Spleen (tissue), 7 donors: ENCODE measurements around the gene PLEKHA1.

Experiments
- POLR2A ChIP-seq, 3 donors: fragments of 450-650 bp; IDR thresholded peaks; one replicate each; pipeline ENCODE4 v1.5.1; 2017; ENCODE audit warnings: antibody characterized with exemption in 3 of 3, mild to moderate bottlenecking in 1 of 3
- POLR2AphosphoS5 ChIP-seq, 3 donors: sonication (generic); formaldehyde crosslinking; IDR thresholded peaks; one replicate each; pipeline ENCODE4 v1.5.1; 2017; ENCODE audit warnings: antibody characterized with exemption in 3 of 3
- TF ChIP-seq, protein P1 (sequence below), 11 experiments: fragments of 200-600 bp in 7 of 11; fragments of 450-650 bp in 4 of 11; sonication (generic) in 4 of 11; IDR thresholded peaks in 8 of 11; conservative IDR thresholded peaks in 3 of 11; 1 replicate in 7 of 11; 2 replicates in 4 of 11; pipeline versions ENCODE4 v1.4.0 to v1.8.0; 2016 to 2021; ENCODE audit warnings: antibody characterized with exemption in 11 of 11, inconsistent platforms in 4 of 11, mild to moderate bottlenecking in 1 of 11
- donor health status: DM: no; HTN: no; CAD: no; lungs with moderate emphysema.
- donor health status: DM: no; HTN: no; CAD: no.
- donor health status: DM: no; HTN: no; CAD: no.

DNA sequence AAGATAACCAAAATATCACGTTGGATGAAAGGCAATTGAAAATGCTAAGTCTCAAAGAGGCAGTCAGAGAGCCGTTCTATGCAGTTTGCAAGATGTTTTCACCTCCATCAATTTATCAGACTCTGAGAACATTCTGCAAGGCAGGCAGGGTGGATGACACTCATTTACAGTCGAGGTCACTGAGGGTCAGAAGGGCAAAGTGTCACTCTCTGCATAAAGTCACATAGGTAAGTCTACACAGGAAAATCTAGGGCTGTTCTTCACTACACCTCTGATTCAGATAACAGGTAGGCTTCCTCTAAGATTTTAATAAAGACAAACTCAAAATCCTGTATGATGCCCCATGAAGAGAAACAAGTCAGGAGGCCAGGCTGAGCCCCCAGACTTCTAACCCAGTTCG, 1.4 kb upstream of the PLEKHA1 start:
- TF ChIP-seq POLR2A (IDR thresholded peaks at IDR 0.05), result no peak
- TF ChIP-seq, protein P1, sequence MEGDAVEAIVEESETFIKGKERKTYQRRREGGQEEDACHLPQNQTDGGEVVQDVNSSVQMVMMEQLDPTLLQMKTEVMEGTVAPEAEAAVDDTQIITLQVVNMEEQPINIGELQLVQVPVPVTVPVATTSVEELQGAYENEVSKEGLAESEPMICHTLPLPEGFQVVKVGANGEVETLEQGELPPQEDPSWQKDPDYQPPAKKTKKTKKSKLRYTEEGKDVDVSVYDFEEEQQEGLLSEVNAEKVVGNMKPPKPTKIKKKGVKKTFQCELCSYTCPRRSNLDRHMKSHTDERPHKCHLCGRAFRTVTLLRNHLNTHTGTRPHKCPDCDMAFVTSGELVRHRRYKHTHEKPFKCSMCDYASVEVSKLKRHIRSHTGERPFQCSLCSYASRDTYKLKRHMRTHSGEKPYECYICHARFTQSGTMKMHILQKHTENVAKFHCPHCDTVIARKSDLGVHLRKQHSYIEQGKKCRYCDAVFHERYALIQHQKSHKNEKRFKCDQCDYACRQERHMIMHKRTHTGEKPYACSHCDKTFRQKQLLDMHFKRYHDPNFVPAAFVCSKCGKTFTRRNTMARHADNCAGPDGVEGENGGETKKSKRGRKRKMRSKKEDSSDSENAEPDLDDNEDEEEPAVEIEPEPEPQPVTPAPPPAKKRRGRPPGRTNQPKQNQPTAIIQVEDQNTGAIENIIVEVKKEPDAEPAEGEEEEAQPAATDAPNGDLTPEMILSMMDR (IDR thresholded peaks at IDR 0.05 in 8 of 11, conservative IDR thresholded peaks at IDR 0.05 in 3 of 11), result no peak
- TF ChIP-seq POLR2AphosphoS5 (IDR thresholded peaks at IDR 0.05), result no peak
